Thyroid gland (tissue), 4 donors: ENCODE measurements around the gene DALRD3.
A peak's percentile ranks its signal among the peaks of the same experiment; 100 is the strongest.

Experiments used
- CTCF ChIP-seq, 6 experiments: fragments of 200-600 bp in 3 of 6; fragments of 450-650 bp in 3 of 6; sonication (generic) in 3 of 6; IDR thresholded peaks; one replicate each; pipeline ENCODE4 v1.5.1; 2016 to 2019; ENCODE audit warnings: antibody characterized with exemption in 6 of 6, mild to moderate bottlenecking in 2 of 6, inconsistent platforms in 1 of 6, moderate library complexity in 1 of 6
- POLR2A ChIP-seq, 2 donors: fragments of 450-650 bp; IDR thresholded peaks; one replicate each; pipeline ENCODE4 v1.6.1; 2017; ENCODE audit warnings: antibody characterized with exemption in 2 of 2, mild to moderate bottlenecking in 2 of 2, moderate library complexity in 1 of 2

GRCh38 chr3:49028673-49029562 lies 10.5 kb upstream of the DALRD3 start, which contains the start of gene IMPDH2:
- TF ChIP-seq CTCF (IDR thresholded peaks at IDR 0.05) (peak in 2 of 6 experiments; percentile 16 to 32), POLR2A (IDR thresholded peaks at IDR 0.05) (peak; percentile 54 to 95)
